Prostate gland (tissue), 2 donors: ENCODE data around the gene WWC2.

Experiments
- CTCF ChIP-seq, 4 experiments: fragments of 200-600 bp in 2 of 4; fragments of 450-650 bp in 2 of 4; sonication (generic) in 2 of 4; IDR thresholded peaks; 1 replicate in 3 of 4; 2 replicates in 1 of 4; pipeline ENCODE4 v1.5.1; 2016 to 2019; ENCODE audit warnings: antibody characterized with exemption in 4 of 4, mild to moderate bottlenecking in 2 of 4, moderate library complexity in 2 of 4
- POLR2A ChIP-seq: fragments of 450-650 bp; IDR thresholded peaks from one replicate; pipeline ENCODE4 v1.6.1; 2016; ENCODE audit warnings: antibody characterized with exemption, mild to moderate bottlenecking
- POLR2AphosphoS5 ChIP-seq: sonication (generic); formaldehyde crosslinking; IDR thresholded peaks from one replicate; pipeline ENCODE4 v1.6.1; 2017; ENCODE audit warnings: antibody characterized with exemption

- TF ChIP-seq CTCF (IDR thresholded peaks at IDR 0.05) (no peak), POLR2A (no peak), POLR2AphosphoS5 (no peak)
Measured at GRCh38 chr4:183147196-183147595, 48.1 kb downstream of the WWC2 start.
